Esophagus squamous epithelium (tissue), 5 donors: ENCODE results near the gene METTL24. TPM values are rescaled to one million over a fixed set of nuclear protein-coding genes. Genes with fewer than 3 reads are reported as not detected.
"Not testable (repeated sequence)": the region's sequence is repeated elsewhere in the genome, so short reads cannot be mapped to it uniquely, and the experiment has no call there.

Source experiments
- DNase-seq: peaks from one replicate; lab custom pipeline; 2025; lab: John Stamatoyannopoulos, UW
- H3K27ac ChIP-seq, 4 donors: fragments of 200-600 bp; sonication (generic); one replicate each; pipeline ENCODE4 v1.5.1; 2016 to 2019; ENCODE audit warnings: mild to moderate bottlenecking in 1 of 4
- H3K27me3 ChIP-seq, 4 donors: fragments of 200-600 bp; sonication (generic); 1 replicate in 3 of 4; 2 replicates in 1 of 4; pipeline versions ENCODE4 v1.5.1 to v1.6.0; 2017 to 2021; ENCODE audit warnings: antibody characterized with exemption in 1 of 4
- H3K36me3 ChIP-seq, 3 donors: fragments of 200-600 bp; sonication (generic); one replicate each; pipeline ENCODE4 v1.5.1; 2016 to 2019
- H3K4me1 ChIP-seq, 3 donors: fragments of 200-600 bp; sonication (generic); one replicate each; pipeline ENCODE4 v1.5.1; 2017 to 2019
- H3K4me3 ChIP-seq, 4 donors: fragments of 200-600 bp; sonication (generic); 1 replicate in 3 of 4; 2 replicates in 1 of 4; pipeline ENCODE4 v1.5.1; 2016 to 2019; ENCODE audit warnings: mild to moderate bottlenecking in 2 of 4, moderate library complexity in 1 of 4
- H3K9me3 ChIP-seq, 3 donors: fragments of 200-600 bp; sonication (generic); one replicate each; pipeline ENCODE4 v1.5.1; 2016 to 2019
- POLR2A ChIP-seq, 4 donors: fragments of 450-650 bp; IDR thresholded peaks; one replicate each; pipeline ENCODE4 v1.6.1; 2017; ENCODE audit warnings: antibody characterized with exemption in 4 of 4, mild to moderate bottlenecking in 4 of 4, moderate library complexity in 3 of 4
- WGBS, 2 donors: methylation state at CpG; one replicate each; pipeline ENCODE4 v1.1.5; 2018; 5-methylcytosine and 5-hydroxymethylcytosine counted together
- intact Hi-C: fragments of 100-400 bp; cut with DNase I; formaldehyde crosslinking; loops from one replicate; pipeline ENCODE4 v1.15.0; 2022
- total RNA-seq, 4 donors: library from RNA; depleted of rRNA; stranded (reverse); fragments of >200 nt; gene quantifications; one replicate each; pipeline ENCODE4 v1.1.0, GENCODE V29; 2016
- TF ChIP-seq, protein P1 (sequence below), 6 experiments: fragments of 450-650 bp in 4 of 6; fragments of 200-600 bp in 2 of 6; sonication (generic) in 2 of 6; IDR thresholded peaks; one replicate each; pipeline ENCODE4 v1.5.1; 2016 to 2019; ENCODE audit warnings: antibody characterized with exemption in 6 of 6, mild to moderate bottlenecking in 4 of 6, moderate library complexity in 4 of 6
- donor health status: DM: yes; HTN: yes; CAD: no.

METTL24 gene
- total RNA-seq, 4 donors from 2014 or later, result 0.57 to 4.0 (median 0.83) TPM; not detected in 1

DNA sequence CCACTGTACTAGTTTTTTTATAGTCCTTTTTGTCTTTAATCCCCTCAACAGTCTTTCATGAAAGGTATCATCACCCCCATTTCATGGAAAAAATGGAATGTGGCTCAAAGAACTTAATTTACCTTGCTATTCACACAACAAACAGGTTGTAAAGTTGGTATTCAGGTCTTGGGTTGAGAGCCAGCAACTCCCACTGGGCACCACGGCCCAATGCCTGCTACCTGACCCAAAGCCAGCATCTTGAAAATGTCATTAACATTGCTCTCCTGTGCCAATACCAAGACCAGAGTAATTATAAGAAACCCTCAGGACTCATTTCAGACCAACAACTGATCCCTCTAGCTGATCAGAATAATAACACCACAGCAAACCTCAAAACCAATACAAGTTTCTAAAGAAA is 75.7 kb downstream of the METTL24 start:
- H3K4me3 ChIP-seq, result no peak overlapping the region
- intact Hi-C loops, result no loop called here
- WGBS, 2 donors, result 89% methylated on average over 1 of the region's 1 CpG; no CpG with 5 or more reads in 1 of the 2 donors

DNA sequence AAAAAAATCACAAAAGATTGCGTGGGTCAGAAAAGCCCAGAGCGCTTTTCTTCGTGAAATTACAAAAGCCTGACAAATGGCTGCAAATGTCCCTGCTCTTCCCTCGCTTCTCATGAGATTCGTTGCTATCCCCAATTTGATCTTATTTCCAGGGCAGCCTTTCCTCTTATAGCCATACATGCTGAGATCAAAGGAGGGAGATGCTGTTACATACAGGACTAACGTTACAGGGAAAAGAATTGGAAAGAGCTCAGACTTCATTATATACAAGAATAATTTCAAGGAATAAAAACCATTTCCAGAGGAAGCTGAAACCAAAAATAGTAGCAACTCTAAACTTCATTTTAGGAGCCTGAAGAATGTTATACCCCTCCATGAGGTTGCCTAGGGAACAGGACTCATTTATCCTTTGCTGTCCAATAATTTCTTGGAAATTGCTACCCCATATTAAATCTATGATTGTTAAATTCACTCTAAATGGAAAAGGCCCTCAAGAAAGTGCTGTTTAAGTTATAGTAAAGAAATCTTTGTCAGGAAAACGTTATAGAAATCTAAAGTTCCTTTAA is 81.0 kb downstream of the METTL24 start:
- no peaks in the 10 kb centered on the region for H3K9me3 ChIP-seq
- TF ChIP-seq, protein P1, sequence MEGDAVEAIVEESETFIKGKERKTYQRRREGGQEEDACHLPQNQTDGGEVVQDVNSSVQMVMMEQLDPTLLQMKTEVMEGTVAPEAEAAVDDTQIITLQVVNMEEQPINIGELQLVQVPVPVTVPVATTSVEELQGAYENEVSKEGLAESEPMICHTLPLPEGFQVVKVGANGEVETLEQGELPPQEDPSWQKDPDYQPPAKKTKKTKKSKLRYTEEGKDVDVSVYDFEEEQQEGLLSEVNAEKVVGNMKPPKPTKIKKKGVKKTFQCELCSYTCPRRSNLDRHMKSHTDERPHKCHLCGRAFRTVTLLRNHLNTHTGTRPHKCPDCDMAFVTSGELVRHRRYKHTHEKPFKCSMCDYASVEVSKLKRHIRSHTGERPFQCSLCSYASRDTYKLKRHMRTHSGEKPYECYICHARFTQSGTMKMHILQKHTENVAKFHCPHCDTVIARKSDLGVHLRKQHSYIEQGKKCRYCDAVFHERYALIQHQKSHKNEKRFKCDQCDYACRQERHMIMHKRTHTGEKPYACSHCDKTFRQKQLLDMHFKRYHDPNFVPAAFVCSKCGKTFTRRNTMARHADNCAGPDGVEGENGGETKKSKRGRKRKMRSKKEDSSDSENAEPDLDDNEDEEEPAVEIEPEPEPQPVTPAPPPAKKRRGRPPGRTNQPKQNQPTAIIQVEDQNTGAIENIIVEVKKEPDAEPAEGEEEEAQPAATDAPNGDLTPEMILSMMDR (IDR thresholded peaks at IDR 0.05), result no peak
- no peak for DNase-seq
- H3K4me1 ChIP-seq, result no peaks in the 10 kb centered on the region
- no peak overlapping the region for H3K27ac ChIP-seq
- 63 to 65% methylated on average over 7 of the region's 7 CpGs for WGBS, 2 donors
- intact Hi-C loops, result no loop called here
- no peaks in the 10 kb centered on the region for H3K27me3 ChIP-seq
- H3K36me3 ChIP-seq, result no peaks in the 10 kb centered on the region
- no peak overlapping the region for H3K4me3 ChIP-seq

More for the DNA sequence above, 75.7 kb downstream of the METTL24 start:
- Histone ChIP-seq H3K27me3 (no peaks in the 10 kb centered on the region), H3K36me3 (no peaks in the 10 kb centered on the region), H3K27ac (no peak overlapping the region), H3K9me3 (no peaks in the 10 kb centered on the region), H3K4me1 (peaks cover 0 to 40% (median 14%) of the 10 kb centered on the region in 3 donors)
- no peak for DNase-seq
- TF ChIP-seq, protein P1 (IDR thresholded peaks at IDR 0.05), result no peak
- TF ChIP-seq POLR2A (IDR thresholded peaks at IDR 0.05), result no peak

DNA sequence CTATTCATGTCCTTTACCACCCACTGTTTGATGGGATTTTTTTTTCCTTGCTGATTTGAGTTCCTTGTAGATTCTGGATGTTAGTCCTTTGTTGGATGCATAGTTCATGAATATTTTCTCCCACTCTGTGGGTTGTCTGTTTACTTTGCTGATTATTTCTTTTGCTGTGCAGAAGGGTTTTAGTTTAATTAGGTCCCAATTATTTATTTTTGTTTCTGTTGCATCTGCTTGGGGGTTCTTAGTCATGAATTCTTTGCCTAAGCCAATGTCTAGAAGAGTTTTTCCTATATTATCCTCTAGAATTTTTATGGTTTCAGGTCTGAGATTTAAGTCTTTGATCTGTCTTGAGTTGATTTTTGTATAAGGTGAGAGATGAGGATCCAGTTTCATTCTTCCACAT is 85.4 kb downstream of the METTL24 start:
- DNase-seq, intact Hi-C loops, H3K27me3 ChIP-seq: not testable (repeated sequence)

DNA sequence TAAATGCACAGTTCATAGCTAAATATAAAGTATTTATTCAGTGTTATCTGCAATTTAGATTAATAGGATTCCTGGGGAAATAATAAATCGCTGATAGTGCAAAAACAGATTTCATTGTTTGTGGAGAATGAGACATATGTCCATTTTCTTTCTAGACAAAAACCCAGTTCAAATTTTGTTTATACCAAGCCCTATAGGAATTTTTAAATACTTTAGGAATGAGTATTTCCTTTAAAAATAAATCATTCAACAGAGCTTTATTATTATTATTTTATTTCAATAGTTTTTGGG is 86.5 kb downstream of the METTL24 start:
- 93 to 97% methylated on average over 1 of the region's 1 CpG for WGBS, 2 donors
- Histone ChIP-seq H3K27me3 (no peaks in the 10 kb centered on the region), H3K4me1 (no peaks in the 10 kb centered on the region), H3K9me3 (no peaks in the 10 kb centered on the region), H3K36me3 (no peaks in the 10 kb centered on the region), H3K4me3 (no peak overlapping the region), H3K27ac (no peak overlapping the region)
- intact Hi-C loops, result no loop called here
- TF ChIP-seq, protein P1 (IDR thresholded peaks at IDR 0.05), result no peak
- TF ChIP-seq POLR2A (IDR thresholded peaks at IDR 0.05), result no peak
- DNase-seq, result no peak

More for the DNA sequence above, 85.4 kb downstream of the METTL24 start:
- H3K27ac ChIP-seq, H3K4me3 ChIP-seq, H3K4me1 ChIP-seq, H3K9me3 ChIP-seq, H3K36me3 ChIP-seq: not testable (repeated sequence)

DNA sequence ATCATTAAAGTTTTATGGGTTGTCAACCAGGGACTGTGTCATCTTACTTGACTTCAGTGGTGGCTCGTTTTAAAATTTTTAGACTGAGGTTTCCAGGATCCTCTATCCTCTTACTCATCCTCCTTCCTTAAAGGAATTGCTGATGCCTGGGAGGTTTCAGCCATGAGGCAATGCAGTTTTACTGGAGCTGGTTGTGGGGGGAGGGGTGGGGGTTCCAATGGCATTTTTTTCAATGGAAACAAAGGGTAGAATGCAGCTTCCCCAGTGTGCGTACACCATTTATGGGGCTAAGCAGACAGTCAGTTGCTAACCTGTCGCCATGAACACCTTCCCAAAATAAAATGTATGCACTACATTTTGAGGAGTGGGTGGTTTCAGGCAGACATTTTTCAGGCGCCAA is 88.0 kb downstream of the METTL24 start:
- H3K4me3 ChIP-seq, result no peak overlapping the region
- intact Hi-C loops, result no loop called here
- no peaks in the 10 kb centered on the region for H3K27me3 ChIP-seq
- no peaks in the 10 kb centered on the region for H3K36me3 ChIP-seq
- no peak for TF ChIP-seq POLR2A (IDR thresholded peaks at IDR 0.05)
- DNase-seq, result no peak
- no peaks in the 10 kb centered on the region for H3K9me3 ChIP-seq
- no peak overlapping the region for H3K27ac ChIP-seq
- 75 to 78% methylated on average over 4 of the region's 4 CpGs for WGBS, 2 donors
- no peaks in the 10 kb centered on the region for H3K4me1 ChIP-seq

DNA sequence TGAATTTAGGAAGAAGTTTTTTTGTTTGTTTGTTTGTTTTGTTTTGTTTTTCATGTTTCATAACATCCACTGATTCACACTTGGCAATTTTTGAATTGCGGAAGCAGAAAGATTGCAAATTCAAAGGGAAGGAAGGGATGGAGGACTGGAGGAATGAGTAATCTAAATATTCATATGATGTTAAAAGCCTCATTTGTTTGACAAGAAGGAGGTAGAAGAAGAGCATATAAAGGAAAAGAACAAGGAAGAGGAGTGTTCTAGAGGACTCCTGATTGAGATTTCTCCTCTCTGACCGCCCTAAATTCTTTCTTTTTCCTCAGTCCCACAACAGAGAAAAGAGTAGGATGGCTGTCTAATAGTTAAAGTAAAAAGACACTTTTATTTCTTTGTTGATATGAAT is 88.5 kb downstream of the METTL24 start:
- DNase-seq, result no peak
- intact Hi-C loops, result no loop called here
- WGBS, 2 donors, result 75 to 81% methylated on average over 2 of the region's 2 CpGs
- H3K4me1 ChIP-seq, result no peaks in the 10 kb centered on the region
- no peak overlapping the region for H3K27ac ChIP-seq
- H3K36me3 ChIP-seq, result no peaks in the 10 kb centered on the region
- TF ChIP-seq, protein P1 (IDR thresholded peaks at IDR 0.05), result no peak
- no peak for TF ChIP-seq POLR2A (IDR thresholded peaks at IDR 0.05)
- H3K4me3 ChIP-seq, result no peak overlapping the region
- H3K27me3 ChIP-seq, result no peaks in the 10 kb centered on the region
- no peaks in the 10 kb centered on the region for H3K9me3 ChIP-seq
